Measurements from ENCODE around the gene GTPBP6.
"Not testable (repeated sequence)": the region's sequence is repeated elsewhere in the genome, so short reads cannot be mapped to it uniquely, and the experiment has no call there.

The GTPBP6 gene

DNA sequence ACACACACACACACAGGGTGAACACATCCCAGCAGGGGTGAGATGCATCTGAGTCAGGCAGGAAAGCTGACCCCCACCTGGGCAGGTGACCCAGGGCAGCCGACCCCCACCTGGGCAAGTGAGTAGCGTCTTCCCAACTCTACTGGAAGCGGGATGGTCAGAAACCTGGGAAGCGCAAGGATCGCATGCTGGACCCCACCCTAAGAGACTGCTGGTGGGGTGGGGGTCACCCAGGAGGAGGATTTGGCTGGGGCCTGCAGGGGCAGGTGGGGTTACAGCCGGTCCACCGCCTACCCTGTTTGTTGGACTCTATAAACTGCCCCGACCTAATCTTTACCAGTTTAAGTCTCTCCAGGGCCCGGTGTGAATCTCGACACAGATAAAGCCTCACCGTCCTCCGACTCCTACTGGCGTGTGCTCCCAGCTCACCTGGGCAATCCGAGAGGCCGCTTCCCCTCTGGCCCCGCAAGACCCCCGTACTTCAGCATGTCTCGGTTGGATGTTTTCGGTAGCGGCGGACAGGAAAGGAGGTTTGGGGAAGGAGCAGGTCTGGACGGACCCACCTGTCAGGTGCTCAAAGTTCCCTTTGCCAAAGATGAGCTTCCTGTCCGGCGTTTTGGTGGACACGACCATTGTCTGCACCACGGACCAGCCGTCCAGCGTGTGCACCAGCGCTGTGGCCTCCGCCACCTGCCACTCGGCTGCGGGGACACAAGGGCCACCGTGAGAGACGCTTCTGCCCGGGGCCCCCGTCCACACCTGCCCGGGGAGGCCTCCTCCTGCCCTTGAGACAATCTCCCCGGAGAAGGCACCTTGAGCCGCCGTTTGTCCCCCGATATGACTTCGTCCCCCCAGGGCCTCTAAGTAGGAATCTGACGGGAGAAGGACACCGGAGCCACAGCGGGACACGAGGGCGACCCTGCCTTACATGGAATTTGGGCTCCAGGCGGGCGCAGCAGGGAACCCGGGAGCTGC lies 2.0 kb downstream of the GTPBP6 start:
- no peak for DNase-seq (ENCODE audit: low read depth, low spot score)

DNA sequence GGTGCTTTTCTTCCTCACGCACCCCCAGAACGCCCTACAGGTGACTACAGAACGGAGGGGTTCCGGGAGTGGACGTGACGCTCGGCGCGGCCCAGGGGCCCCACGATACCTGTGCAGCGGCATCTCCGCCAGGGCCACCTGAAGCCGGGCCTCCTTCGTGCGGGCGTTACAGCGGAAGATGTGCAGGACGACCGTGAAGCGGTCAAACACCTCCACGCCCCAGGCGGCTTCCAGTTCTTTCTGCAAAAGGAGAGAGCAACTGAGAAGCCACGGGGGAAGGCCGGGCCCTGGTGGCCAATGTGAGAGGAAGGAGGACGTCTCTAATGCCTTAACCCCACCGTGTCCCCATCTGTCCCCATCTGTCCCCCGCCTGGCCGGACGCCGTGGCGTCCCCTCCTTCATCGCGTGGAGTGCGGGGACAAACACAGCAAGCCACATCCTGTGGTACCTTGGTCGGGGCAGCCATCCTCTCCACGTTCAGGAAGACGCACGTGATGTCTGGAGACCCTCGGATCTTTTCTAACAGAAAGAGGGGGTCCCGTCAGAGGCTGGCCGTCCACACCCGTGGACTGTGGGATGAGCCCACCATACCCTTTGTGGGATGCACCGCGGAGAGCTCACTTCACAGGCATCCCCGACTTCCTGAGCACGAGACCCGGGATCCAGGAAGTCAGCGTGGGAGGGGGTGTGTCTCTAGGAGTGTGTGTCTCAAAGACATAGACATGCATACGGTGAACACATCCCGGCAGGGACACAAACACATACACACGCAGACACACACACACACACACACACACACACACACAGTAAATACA lies 3.6 kb downstream of the GTPBP6 start:
- no peak for DNase-seq (ENCODE audit: low read depth, low spot score)

DNA sequence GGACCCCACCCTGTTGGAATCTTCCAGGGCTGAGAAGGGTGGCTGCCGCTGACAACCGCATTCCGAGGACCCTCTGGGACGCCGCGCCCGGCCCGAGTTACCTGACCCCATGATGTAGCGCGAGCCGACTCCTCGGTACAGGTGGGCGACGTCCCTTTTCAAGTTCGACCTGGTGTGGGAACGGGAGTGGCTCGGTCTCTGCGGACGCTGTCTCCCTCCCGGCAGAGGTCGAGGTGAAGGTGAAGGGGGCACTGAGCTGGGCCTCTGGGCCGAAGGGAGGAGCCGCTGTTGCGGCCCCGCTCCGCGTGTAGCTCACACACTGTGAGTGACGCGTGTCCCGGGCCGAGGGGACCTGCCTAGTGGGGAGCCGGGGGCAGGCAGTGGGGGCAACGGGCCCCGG lies 4.5 kb downstream of the GTPBP6 start:
- DNase-seq (ENCODE audit: low read depth, low spot score), result no peak

DNA sequence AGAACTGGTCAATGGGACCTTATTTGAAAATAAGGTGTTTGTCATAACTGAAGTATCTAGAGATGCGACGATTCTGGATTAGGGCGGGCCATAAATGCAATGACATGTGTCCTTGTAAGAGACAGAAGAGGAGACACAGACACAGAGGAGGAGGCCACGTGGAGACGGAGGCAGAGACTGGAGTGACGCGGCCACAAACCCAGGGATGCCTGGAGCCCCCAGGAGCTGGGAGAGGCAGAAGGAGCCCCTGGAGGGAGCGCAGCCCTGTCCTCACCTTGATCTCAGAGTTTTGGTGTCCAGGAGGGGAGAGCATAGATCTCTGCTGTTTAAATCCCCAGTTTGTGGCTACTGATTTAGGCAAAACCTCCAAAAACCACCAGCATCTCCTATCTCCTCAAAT lies 5.0 kb downstream of the GTPBP6 start:
- no peak for DNase-seq (ENCODE audit: low read depth, low spot score)

DNA sequence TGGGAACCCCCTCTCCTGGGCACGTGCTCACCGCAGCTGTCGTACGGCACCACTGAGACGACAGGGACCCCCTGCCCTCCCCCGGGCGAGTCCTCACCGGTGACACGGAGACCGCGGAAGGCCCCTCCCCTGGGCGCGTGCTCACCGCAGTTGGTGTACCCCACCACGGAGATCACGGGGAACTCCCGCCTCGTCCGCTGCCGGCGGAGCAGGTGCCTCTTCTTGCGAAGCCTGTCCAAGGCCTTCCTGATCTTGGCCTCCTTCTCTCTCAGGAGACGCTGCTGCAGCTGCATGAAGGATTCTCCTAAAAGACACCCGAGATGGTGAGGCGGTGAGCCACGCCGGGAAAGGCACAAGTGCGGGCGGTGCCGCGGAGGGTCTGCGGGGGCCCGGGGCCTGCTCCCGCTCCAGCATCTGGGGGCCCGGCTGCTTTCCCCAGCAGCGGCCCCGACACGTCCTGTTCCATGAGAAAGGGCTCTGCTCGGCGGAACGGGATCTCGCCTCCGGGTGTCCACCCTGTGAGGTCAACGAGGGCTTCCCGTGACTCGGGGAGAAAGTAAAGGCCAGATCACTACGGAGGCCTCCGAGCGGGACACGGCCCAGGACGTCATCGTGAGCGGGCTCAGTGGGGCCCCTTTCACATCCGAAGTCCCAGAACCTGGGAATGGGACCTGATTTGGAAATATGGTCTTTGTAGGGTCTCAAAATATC lies 5.8 kb downstream of the GTPBP6 start:
- no peak for DNase-seq (ENCODE audit: low read depth, low spot score)

DNA sequence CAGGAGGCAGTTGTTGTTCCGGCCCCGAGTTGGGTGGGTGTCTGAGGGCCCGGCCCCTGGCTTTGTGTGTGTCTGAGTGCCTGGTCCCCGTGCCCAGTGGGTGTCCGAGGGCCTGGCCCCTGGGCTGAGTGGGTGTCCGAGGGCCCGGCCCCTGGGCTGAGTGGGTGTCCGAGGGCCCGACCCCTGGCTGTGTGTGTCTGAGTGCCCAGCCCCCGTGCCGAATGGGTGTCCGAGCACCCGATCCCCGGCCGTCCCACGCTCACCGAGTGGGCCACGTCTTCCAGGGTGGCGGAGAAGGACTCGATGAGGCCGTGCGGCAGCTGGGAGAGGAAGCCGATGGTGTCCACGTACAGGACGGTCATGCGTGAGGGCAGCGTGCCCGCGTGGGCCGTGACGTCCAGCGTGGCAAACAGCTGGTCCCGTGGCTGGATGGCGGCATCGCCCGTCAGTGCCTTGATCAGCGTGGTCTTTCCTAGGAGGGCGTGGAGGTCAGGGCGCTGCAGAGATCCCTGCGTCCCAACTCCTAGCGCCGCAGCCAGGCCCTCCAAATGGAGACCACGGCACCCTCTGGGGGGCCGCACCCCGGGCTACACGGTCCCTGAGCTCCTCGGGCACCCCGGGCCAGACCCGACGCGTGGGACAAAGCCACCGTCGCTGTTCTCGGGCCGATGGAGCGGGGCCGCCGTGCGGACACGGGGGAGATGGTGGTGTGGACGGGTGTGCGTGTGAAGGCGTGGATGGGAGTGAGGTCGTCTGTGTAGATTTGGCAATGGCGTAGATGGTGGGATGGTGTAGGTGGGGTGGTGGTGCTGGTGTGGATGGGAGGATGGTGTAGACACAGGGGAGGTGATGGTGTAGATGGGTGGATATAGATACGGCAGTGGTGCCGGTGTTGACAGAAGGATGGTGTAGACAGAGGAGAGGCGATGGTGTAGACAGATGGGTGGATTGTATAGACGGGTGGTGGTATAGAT lies 7.2 kb downstream of the GTPBP6 start:
- no peak for DNase-seq (ENCODE audit: low read depth, low spot score)

DNA sequence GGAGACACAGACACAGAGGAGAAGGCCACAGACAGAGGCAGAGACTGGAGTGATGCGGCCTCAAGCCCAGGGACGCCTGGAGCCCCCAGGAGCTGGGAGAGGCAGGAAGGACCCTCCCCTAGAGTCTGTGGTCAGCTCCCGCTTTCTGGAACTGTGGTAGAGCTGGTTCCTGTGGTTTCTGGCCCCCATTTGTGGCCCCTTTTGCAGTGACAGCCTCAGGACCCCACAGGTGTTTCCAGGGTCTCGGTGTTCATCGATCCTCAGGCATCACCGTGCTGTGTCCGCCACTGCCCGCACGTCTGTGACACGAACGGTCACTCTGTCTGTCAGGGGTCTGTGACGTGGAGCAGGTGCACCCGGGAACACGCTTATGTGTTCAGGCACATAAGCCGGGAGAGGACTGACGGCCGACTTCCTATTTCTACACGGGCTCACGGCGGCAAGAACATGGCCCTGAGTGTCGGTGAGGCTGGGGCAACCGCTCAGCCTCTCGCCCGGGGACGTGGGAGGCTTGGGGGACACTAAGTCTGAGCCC lies 7.9 kb downstream of the GTPBP6 start:
- DNase-seq (ENCODE audit: low read depth, low spot score), result no peak

DNA sequence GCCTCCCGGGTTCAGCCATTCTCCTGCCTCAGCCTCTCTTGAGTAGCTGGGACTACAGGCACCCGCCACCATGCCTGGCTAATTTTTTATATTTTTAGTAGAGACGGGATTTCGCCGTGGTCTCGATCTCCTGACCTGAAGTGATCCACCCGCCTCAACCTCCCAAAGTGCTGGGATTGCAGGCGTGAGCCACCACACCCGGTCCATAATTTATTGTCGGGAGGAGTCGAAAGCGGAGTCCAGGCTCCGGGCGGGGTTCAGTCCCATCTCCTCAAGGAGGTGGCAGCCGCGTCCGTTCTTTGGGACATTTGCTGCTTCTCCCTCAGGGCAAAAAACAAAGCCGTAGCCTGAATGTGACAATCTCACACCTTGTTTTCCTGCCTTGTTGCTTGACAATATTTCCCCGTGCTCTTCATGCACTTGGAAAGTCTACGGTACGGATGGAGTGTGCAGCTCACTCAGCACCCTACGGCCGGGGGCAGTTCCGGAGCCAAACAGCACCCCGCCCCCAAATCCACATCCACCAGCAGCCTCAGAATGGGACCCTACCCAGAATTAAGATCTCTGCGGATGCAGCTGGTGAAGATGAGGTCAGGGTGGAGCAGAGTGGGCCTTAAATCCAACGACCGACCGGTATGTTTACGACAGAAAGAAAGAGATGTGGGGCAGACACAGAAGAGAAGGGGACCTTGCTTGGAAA lies 9.6 kb downstream of the GTPBP6 start:
- DNase-seq (ENCODE audit: low read depth, low spot score), result no peak

DNA sequence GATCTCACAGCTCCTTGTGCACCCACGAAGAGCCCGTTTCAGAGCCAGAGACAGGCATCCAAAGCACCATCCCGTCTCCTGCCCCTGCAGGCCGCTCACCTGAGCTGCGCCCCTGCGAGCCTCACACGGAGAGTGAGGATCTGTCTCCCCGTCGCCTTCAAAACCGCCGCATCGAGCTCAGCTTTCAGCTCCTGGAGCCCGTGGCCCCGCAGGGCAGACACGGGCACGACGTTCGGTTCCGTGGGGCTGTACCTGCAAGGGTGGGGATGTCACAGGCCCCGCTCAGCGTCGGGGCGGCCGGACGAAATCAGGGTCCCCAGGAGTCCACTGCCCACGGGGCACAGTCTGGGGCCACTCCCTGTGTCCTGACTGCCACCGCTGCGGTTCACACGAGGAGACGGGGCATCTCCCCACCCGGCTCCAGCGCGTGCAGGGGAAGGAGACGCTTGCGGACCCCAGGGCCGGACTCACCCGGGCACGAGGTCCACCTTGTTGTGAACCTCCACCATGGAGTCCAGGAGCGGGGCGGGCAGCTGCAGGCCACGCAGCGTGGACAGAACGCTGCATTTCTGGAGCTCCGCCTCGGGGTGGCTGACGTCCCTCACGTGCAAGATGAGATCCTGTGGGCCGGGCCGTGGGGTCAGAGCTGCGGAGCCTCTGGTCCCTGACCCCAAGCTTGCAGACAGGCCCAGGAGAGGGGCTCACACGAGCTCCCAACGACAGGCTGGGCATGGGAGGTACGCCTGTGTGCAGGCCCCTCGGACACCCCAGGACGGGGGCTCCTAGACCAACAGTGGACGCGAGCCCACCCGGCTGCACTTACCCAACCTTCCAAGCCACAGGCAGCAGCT lies 11.1 kb downstream of the GTPBP6 start:
- no peak for DNase-seq (ENCODE audit: low read depth, low spot score)

DNA sequence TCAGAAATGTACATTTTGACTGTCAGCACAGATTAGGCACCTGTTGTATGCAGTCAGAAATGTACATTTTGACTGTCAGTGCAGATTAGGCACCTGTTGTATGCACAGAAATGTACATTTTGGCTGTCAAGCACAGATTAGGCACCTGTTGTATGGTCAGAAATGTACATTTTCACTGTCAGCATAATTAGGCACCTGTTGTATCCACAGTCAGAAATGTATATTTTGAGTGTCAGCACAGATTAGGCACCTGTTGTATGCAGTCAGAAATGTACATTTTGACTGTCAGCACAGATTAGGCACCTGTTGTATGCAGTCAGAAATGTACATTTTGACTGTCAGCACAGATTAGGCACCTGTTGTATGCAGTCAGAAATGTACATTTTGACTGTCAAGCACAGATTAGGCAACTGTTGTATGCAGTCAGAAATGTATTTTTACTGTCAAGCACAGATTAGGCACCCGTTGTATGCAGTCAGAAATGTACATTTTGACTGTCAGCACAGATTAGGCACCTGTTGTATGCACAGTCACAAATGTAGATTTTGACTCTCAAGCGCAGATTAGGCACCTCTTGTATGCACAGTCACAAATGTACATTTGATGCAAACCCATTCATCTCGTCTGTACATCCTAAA lies 11.9 kb downstream of the GTPBP6 start:
- DNase-seq (ENCODE audit: low read depth, low spot score), result not testable (repeated sequence)

DNA sequence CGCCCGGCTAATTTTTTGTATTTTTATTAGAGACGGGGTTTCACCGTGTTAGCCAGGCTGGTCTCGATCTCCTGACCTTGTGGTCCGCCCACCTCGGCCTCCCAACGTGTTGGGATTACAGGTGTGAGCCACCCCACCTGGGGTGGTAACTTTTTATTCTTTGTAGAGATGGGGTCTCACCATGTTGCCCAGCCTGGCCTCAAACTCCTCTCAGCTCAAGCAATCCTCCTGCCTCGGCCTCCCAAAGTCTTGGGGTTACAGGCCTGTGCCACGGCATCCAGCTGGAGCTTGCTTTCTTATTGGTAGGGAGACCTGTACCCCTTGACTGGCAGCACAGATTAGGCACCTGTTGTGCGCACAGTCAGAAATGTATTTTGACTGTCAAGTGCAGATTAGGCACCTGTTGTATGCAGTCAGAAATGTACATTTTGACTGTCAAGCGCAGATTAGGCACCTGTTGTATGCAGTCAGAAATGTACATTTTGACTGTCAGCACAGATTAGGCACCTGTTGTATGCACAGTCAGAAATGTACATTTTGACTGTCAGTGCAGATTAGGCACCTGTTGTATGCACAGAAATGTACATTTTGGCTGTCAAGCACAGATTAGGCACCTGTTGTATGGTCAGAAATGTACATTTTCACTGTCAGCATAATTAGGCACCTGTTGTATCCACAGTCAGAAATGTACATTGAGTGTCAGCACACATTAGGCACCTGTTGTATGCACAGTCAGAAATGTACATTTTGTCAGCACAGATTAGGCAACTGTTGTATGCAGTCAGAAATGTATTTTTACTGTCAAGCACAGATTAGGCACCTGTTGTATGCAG lies 12.6 kb downstream of the GTPBP6 start:
- DNase-seq (ENCODE audit: low read depth, low spot score), result not testable (repeated sequence)

DNA sequence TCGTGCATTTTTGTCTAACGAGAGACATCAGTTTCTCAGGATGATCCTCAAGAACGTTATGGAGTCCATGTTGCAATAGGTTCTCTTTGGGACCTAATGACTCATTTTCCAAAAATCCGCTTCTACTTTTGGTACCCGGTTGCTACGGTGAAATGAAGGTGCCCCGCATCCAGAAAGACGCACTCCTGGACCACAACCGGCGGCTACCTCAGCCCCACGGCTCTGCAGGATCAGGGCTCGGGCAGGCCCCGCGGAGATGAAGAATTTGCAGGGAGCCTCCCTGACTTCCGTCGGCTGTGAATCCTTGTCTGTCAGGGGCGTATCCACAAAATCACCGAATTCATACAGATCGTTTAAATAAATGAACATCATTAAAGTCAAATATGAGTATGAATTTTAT lies 15.6 kb downstream of the GTPBP6 start:
- no peak for DNase-seq (ENCODE audit: low read depth, low spot score)

DNA sequence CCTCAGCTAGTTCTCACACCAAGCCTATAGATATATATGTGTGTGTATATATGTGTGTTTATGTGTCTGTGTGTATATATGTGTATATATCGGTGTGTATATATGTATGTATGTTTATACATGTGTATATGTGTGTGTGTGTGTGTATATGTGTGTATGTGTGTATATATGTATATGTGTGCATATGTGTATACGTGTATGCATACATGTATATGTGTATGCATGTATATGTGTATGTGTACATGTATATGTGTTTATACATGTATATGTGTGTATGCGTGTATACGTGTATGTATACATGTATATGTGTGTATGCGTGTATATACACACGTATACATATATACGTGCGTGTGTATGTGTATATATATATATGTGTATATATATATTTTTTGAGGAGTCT lies 18.3 kb downstream of the GTPBP6 start:
- no peak for DNase-seq (ENCODE audit: low read depth, low spot score)

DNA sequence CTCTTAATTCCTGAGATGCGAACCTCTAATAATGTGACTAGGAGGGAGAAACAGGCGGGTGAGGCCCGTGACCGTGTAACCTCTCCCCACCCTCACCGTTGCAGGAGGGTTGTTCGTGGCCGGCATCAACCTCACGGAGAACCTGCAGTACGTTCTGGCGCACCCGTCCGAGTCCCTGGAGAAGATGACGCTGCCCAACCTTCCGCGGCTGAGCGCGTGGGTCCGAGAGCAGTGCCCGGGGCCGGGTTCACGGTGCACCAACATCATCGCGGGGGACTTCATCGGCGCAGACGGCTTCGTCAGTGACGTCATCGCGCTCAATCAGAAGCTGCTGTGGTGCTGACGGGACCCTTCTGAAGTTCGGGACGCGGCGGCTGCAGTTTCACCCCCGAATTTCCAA lies 19.6 kb downstream of the GTPBP6 start:
- no peak for DNase-seq (ENCODE audit: low read depth, low spot score)

DNA sequence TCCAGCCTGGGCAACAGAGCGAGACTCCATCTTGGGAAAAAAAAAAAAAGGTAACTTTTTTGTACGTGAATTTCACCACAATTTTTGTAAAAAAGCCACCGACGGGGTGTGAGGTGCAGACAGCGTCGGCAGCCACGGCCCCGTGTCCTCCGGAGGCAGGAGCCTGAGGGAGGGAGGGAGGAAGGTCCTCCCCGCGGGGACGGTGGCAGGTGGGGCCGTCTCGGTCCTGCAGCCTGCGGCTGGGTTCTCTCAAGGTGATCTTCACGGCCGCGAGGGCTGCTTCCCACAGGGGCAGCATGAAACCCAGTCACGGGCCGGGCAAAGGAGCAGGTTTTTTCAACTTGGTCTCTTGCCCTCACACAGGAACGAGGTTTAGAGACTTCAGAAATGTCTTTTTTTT lies 23.5 kb downstream of the GTPBP6 start:
- no peak for DNase-seq (ENCODE audit: low read depth, low spot score)

DNA sequence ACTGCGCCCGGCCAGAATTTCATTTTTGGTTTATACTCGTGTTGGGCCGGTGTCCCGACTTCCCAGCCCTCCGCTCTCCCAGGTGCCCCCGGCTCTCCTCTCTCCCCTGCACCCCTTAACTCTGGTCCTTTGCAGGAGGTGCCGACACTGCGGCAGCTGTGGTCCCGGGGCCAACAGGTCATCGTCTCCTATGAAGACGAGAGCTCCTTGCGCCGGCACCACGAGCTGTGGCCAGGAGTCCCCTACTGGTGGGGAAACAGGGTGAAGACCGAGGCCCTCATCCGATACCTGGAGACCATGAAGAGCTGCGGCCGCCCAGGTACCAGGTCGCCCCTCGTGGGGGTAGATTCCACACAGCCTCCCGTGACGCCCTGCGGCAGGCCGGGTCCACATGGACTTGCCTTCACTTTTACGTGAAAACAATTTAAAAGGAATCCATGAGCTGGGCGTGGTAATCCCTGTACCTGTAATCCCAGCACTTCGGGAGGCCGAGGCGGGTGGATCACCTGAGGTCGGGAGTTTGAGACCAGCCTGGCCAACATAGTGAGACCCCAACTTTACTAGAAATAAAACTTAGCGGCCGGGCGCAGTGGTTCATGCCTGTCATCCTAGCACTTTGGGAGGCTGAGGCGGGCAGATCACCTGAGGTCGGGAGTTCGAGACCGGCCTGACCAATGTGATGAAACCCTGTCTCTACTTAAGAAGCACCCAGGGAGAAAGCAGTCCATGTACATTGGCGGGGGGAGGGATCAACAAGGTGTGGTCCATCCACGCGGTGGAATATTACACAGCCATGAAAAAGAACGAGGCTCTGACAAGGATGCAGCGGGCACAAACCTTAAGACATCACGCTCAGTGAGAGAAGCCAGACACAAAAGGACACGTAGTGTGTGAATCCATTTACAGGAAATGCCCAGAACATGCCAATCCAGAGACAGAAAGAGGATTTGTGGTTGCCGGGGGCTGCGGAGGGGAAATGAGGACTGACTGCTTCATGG lies 25.4 kb downstream of the GTPBP6 start:
- DNase-seq (ENCODE audit: low read depth, low spot score), result no peak

All from activated naive CD8-positive, alpha-beta T cell treated with anti-CD3 and anti-CD28 coated beads, Interleukin-2, amount 50 U/mL, for 16 hours (primary cell).